GM23248 (cell line): ENCODE measurements around the gene AVL9. TPM values are rescaled to one million over a fixed set of nuclear protein-coding genes. Genes with fewer than 3 reads are reported as not detected.
"Not testable (repeated sequence)": the region's sequence is repeated elsewhere in the genome, so short reads cannot be mapped to it uniquely, and the experiment has no call there.

Source experiments
- DNase-seq: peaks from one replicate; pipeline ENCODE4 v3.0.0-alpha.2; 2015
- H2AFZ ChIP-seq: fragments of 200-600 bp; sonication (generic); 2 replicates; pipeline ENCODE4 v1.6.1; 2016; ENCODE audit warnings: antibody characterized with exemption
- H3F3A ChIP-seq: fragments of 200-600 bp; sonication (generic); 2 replicates; pipeline ENCODE4 v1.6.1; 2016; ENCODE audit warnings: mild to moderate bottlenecking, antibody characterized with exemption, mixed run types; ENCODE audit not compliant: insufficient read depth
- H3K27ac ChIP-seq: fragments of 200-600 bp; sonication (generic); 2 replicates; pipeline ENCODE4 v1.5.1; 2016; ENCODE audit warnings: mild to moderate bottlenecking
- H3K27me3 ChIP-seq: fragments of 200-600 bp; sonication (generic); replicated peaks from 2 replicates; pipeline ENCODE4 v1.6.1; 2016; ENCODE audit warnings: mild to moderate bottlenecking; ENCODE audit not compliant: insufficient read depth
- H3K36me3 ChIP-seq: fragments of 200-600 bp; sonication (generic); 2 replicates; pipeline ENCODE4 v1.6.1; 2016; ENCODE audit warnings: low read depth, mild to moderate bottlenecking
- H3K4me1 ChIP-seq: fragments of 200-600 bp; sonication (generic); 2 replicates; pipeline ENCODE4 v1.6.1; 2016; ENCODE audit warnings: mild to moderate bottlenecking; ENCODE audit not compliant: insufficient read depth
- H3K4me2 ChIP-seq: fragments of 200-600 bp; sonication (generic); one replicate; pipeline ENCODE4 v1.6.1; 2016; ENCODE audit warnings: mild to moderate bottlenecking; ENCODE audit not compliant: unreplicated experiment
- H3K4me3 ChIP-seq: fragments of 200-600 bp; sonication (generic); 2 replicates; pipeline ENCODE4 v1.5.1; 2016; ENCODE audit warnings: mild to moderate bottlenecking
- H3K79me2 ChIP-seq: fragments of 200-600 bp; sonication (generic); 2 replicates; pipeline ENCODE4 v1.6.1; 2016; ENCODE audit warnings: mild to moderate bottlenecking; ENCODE audit not compliant: insufficient read depth
- H3K9ac ChIP-seq: fragments of 200-600 bp; sonication (generic); 2 replicates; pipeline ENCODE4 v1.6.1; 2016; ENCODE audit warnings: mild to moderate bottlenecking
- H3K9me2 ChIP-seq: fragments of 200-600 bp; sonication (generic); 2 replicates; pipeline ENCODE4 v1.6.1; 2016; ENCODE audit warnings: mixed run types, mild to moderate bottlenecking, moderate library complexity; ENCODE audit not compliant: insufficient read depth
- H3K9me3 ChIP-seq: fragments of 200-600 bp; sonication (generic); one replicate; pipeline ENCODE4 v1.6.1; 2017; ENCODE audit warnings: low read depth
- H4K20me1 ChIP-seq: fragments of 200-600 bp; sonication (generic); 2 replicates; pipeline ENCODE4 v1.6.0; 2016; ENCODE audit not compliant: insufficient read depth
- WGBS, 2 experiments: methylation state at CpG; one replicate each; pipeline ENCODE4 v1.1.6; 2015 to 2017; ENCODE audit warnings: low lambda C conversion rate in 2 of 2, low coverage in 1 of 2; ENCODE audit errors: missing lambda C conversion rate in 2 of 2; 5-methylcytosine and 5-hydroxymethylcytosine counted together
- in situ Hi-C: fragments of 300-500 bp; cut with MboI; formaldehyde crosslinking; loops from 2 replicates; pipeline ENCODE4 v1.15.0; 2020
- polyA plus RNA-seq: library from polyadenylated mRNA; unstranded; fragments of >200 nt; fragmentation: Nextera tagmentation; extraction: Ambion mirVana; gene quantifications from 2 replicates; pipeline ENCODE4 v1.2.1, GENCODE V29; 2016
- total RNA-seq: library from RNA; depleted of rRNA; stranded (reverse); fragments of >200 nt; shearing (Covaris generic); gene quantifications from 2 replicates; pipeline ENCODE4 v1.2.3, GENCODE V29; 2014; rRNA removed

Gene AVL9
- total and polyA plus RNA-seq, 2 experiments from 2014 or later = 5.1 to 12.0 TPM

DNA sequence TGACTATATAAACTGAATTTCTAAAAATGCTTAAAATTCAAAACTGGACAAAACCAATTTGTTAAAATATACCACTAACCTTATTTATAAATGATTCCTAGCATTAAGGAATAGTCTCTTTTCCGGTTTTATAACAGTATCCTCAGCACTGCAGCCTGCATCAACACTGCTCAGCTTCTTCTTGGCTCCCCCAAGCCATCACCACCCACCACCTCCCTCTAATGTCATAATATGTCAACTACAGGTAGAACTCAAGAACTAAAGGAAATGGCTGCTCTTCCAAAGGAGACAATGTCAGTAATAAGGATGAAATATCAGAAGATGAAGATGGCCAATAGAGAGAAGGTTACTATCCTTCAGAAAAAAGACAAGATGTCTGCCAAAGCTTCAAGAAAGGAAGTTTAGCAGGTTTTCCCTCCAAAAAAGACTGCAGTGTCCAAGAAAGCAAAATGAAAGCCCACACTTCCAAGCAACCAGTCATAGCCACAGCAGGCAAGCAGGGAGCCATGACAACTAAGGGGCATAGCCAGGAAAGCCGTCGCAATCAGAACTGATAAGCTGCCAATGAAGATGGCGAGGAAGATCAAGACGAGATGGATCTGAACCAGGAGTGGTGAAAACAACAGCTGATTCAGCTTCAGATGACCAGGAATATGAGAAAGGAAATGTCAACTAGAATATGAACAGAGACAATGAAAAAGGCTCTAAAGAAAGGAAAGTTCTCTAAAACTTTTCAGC is 141.6 kb downstream of the AVL9 start:
- in situ Hi-C loops, H3K4me3 ChIP-seq, DNase-seq, H3K27ac ChIP-seq, H2AFZ ChIP-seq, H3F3A ChIP-seq, H3K27me3 ChIP-seq, H3K4me1 ChIP-seq, H3K9ac ChIP-seq, H3K4me2 ChIP-seq, H4K20me1 ChIP-seq, H3K36me3 ChIP-seq, H3K9me2 ChIP-seq, H3K9me3 ChIP-seq, H3K79me2 ChIP-seq: not testable (repeated sequence)
- WGBS, 2 experiments = 94 to 95% methylated on average over 5 of the region's 5 CpGs

DNA sequence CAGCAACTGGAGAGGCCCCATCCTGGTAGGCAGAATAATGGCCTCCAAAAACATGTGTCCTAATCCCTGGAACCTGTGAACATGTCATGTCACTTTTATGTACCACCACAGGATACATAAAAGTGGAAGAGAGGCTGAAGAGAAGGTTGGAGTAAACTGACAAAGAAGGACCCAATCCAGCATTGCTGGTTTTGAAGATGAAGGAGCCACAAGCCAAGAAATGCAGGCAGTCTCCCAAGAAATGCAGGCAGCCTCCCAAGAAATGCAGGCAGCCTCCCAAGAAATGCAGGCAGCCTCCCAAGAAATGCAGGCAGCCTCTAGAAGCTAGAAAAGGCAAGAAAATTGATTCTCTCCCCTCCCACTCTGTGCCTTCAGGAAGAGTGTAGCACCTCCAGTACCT is 142.3 kb downstream of the AVL9 start:
- H3K4me1 ChIP-seq, H3K9me3 ChIP-seq, H3K9ac ChIP-seq, H3K9me2 ChIP-seq, H3K27ac ChIP-seq, H3K79me2 ChIP-seq, in situ Hi-C loops, DNase-seq, H4K20me1 ChIP-seq, H3K4me2 ChIP-seq, H3K27me3 ChIP-seq, H3K4me3 ChIP-seq, H3F3A ChIP-seq, H2AFZ ChIP-seq, H3K36me3 ChIP-seq: not testable (repeated sequence)

Other genes with a start within 250 kb of the AVL9 start
- gene LSM5, start 5.1 kb upstream of the AVL9 start, total RNA-seq = 19.7 and 34.4 TPM in 2 replicates
- gene LSM5, start 5.1 kb upstream of the AVL9 start, polyA plus RNA-seq = 110 and 117 TPM in 2 replicates